T-helper 1 cell (primary cell): ENCODE results near the gene DCUN1D2.
"Not testable (repeated sequence)": the region's sequence is repeated elsewhere in the genome, so short reads cannot be mapped to it uniquely, and the experiment has no call there.

Source experiments
- DNase-seq, 5 donors: peaks; one replicate each; pipeline ENCODE4 v3.0.0-alpha.2; 2012 to 2020

The DCUN1D2 gene

GRCh38 chr13:113445791-113446487 lies 44.6 kb downstream of the DCUN1D2 start:
- DNase-seq, result no peak

DNA sequence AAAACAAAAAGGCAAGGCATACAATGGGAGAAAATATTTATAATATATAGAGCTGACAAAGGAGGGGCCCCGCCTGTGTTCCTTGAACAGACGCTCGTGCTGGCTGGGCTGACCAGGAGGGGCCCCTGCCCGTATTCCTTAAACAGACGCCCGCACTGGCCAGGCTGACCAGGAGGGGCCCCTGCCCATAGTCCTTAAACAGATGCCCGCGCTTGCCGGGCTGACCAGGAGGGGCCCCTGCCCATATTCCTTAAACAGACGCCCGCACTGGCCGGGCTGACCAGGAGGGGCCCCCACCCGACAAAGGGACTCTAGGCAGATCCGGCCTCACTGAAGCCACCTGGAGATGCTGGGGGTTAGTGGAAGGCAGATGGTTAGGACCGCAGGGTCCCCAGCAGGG lies 46.5 kb downstream of the DCUN1D2 start:
- no peak for DNase-seq

DNA sequence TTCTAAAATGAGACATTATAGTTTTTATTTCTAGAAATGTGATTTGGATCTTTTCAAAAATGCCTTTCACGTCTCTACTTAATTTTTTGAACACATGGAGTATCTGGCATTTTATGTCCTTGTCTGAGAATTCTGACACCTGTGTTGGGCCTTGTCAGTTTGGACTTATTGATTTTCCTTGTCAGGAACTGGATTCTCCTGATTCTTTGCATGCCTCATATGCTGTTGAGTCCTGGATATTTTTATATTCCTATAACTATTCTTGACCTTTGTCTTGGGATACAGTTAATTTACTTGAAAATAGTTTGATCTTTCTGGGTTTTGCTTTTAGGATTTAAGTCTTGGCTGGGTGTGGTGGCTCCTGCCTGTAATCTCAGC lies 47.5 kb downstream of the DCUN1D2 start:
- no peak for DNase-seq

DNA sequence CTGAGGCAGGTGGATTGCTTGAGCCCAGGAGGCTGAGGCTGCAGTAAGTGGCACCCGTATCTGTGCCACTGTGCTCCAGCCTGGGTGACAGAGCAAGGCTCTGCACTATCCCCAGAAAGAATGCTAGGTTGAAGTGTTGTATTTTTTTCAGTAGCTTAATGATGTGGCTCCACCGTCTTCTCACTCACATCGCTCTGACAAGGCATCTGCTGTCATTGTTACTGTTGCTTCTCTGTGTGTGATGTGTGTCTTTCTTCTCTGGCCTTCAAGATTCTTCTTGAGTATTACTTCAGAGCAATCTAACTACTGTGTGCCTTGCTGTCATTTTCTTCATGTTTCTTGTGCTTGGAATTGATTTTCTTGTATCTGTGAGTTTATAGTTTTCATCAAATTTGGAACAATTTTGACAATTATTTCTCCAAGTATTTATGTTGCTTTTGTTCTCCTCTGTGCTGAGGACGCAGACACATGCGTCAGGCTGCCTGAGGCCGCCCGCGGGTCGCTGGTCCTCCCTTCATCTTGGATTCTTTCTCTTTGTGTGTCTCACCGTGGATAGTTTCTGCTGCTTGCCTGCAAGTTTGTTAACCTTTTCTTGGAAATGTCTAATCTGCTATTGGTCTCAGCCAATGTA lies 48.0 kb downstream of the DCUN1D2 start:
- DNase-seq, result no peak

DNA sequence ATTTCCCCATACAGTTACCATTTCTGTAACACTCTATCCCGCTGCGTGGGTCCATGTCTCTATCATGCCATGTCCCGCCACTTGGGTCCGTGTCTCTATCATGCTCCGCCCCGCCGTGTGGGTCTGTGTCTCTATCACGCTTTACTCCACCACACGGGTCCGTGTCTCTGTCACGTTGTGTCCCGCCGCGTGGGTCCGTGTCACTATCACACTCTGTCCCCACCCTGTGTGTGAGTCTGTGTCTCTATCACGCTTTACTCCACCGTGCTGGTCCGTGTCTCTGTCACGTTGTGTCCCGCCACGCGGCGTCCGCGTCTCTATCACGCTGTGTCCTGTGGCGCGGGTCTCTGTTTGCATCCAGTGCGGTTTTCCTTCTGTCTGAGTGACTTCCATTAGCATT lies 48.9 kb downstream of the DCUN1D2 start:
- DNase-seq, result no peak

- no peak for DNase-seq
Observed at GRCh38 chr13:113437408-113438010, 53.0 kb downstream of the DCUN1D2 start.

DNA sequence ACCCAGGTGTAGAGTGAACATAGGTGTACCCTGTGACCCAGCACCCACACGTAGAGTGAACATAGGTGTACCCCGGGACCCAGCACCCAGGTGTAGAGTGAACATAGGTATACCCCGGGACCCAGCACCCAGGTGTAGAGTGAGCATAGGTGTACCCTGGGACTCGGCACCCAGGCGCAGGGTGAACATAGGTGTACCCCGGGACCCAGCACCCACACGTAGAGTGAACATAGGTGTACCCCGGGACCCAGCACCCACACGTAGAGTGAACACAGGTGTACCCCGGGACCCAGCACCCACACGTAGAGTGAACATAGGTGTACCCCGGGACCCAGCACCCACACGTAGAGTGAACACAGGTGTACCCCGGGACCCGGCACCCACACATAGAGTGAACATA lies 53.6 kb downstream of the DCUN1D2 start:
- DNase-seq, result not testable (repeated sequence)

GRCh38 chr13:113435907-113436306 lies 54.6 kb downstream of the DCUN1D2 start:
- not testable (repeated sequence) for DNase-seq

DNA sequence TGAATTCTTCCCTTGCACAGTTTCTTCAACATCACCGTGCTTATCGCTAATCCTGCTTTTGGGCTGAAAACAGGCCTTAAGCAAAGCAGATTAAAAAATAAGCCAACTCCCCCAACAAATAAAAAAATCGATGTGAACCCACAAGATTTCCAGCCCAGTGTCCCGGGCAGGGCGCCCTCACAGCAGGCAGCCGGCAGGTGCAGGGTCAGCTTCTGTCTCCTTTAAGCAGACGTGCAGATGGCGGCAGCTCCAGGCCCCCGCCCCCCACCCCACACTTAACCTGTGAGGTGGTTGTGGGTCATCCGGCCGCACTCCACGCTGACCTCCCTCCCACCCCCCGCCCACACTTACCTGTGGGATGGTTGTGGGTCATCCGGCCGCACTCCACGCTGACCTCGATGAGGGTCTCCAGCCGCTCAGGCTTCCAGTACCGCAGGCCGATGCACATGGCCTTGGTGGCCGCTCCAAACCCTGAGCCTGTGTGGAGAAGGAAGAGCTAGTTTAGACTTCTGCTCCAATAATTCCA lies 57.1 kb downstream of the DCUN1D2 start:
- no peak for DNase-seq

DNA sequence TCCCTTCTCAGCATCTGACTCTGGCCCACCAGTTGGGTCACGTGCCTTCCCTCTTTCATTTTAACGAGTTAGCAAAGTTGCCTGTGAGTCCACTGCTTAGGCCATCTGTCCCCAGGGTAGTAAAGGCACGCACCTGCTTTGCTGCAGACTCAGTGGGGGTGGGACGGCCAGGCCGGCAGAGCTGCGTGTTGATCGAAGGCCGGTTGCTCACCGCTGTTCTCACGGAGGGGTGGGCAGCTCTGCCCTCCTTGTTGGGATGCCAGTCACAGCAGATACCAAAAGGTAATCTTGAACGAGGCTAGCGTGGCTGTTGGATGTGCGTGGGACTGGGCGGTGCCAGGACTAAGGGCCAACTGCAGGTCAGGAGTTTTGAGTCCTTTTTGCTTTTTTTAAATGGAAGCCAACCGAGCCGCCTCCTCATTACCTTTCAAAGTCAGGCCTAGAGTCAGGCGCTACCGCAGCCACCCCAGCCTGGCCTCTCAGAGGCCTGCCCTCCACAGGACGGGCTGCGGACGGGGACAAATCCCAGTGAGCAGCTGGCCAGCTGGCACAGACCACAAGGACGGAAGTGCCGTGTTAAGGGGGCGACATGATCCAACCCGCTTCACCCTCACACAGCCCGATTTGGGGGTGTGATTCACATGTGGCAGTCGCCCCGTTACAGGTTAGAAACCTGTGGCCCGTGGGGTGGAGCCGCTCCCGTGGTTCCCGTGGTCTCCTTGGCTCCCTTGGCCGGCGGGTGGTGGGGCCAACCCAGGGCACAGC lies 57.8 kb downstream of the DCUN1D2 start:
- DNase-seq, result no peak

- DNase-seq, result no peak
Observed at GRCh38 chr13:113431171-113431570, 59.3 kb downstream of the DCUN1D2 start.

DNA sequence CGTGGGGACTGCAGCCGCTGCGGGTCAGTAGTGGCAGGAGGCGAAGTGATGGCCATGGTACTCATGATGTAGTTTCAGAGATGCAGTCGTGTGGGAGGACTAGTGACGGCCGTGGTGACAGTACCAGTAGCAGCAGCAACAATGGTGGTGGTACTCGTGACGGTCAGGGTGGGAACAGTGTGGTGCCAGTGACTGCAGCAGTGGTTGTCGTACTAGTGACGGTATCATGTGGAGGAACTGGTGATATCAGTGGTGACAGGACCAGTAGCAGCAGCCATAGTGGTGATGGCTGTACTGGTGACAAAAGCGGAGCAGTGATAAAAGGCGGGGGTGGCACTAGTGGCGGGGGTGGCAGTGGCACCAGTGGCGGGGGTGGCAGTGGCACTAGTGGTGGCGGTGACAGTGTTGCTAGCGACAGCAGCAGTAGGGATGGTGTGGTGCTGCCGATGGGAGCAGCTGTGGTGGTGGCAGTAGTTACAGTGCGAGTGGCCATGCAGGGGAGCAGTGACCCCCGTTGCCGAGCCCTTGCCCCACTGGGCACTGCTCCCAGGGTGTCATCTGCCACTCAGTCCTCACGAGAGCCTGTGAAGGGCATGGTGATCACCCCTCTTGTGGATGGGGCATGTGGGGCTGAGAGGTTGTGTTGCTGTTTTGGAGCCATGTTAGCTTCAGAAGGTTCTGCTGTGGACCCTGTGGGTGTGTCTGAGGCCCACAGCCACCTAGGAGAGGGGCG lies 60.0 kb downstream of the DCUN1D2 start:
- DNase-seq, result no peak

GRCh38 chr13:113429608-113429985 lies 60.9 kb downstream of the DCUN1D2 start:
- no peak for DNase-seq

GRCh38 chr13:113428871-113429607 lies 61.5 kb downstream of the DCUN1D2 start:
- DNase-seq, result no peak

- DNase-seq, result no peak
Observed at GRCh38 chr13:113428469-113428865, 62.0 kb downstream of the DCUN1D2 start.

DNA sequence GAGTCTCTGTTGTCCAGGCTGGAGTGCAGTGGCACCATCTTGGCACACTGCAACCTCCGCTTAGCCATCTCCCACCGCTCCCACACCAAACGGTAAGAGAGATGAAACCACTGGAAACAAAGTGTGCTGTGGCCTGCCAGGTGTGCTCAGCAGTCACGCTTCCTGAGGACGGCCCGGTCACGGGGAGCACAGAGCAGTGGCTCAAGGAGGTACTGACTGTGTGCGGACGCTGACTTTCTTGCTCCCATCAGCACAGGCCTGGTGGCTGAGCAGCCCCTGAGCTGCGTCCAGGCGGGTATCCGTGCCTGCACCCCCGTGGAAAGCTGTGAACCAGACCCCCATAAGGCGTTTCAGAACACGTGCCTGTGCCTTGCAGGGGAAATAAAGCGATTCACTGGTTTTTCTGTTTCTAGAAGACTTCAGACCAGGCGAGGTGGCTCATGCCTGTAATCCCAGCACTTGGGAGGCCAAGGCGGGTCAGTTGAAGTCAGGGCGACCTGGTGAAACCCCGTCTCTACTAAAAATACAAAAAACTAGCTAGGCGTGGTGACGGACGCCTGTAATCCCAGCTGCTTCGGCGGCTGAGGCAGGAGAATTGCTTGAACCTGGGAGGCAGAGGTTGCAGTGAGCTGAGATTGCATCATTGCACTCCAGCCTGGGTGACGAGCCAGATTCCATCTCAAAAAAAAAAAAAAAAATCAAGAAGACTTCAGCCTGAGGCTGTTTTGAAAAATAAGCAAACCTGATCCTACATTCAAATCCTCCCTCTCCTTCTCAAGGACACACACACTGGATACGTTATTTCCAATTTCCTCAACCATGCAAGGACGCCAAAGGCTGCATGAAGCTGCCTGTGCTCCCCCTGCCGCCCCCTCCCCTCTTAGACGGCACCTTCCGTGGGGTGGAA lies 62.7 kb downstream of the DCUN1D2 start:
- DNase-seq, result no peak

GRCh38 chr13:113426591-113426986 lies 63.9 kb downstream of the DCUN1D2 start:
- DNase-seq, result no peak

DNA sequence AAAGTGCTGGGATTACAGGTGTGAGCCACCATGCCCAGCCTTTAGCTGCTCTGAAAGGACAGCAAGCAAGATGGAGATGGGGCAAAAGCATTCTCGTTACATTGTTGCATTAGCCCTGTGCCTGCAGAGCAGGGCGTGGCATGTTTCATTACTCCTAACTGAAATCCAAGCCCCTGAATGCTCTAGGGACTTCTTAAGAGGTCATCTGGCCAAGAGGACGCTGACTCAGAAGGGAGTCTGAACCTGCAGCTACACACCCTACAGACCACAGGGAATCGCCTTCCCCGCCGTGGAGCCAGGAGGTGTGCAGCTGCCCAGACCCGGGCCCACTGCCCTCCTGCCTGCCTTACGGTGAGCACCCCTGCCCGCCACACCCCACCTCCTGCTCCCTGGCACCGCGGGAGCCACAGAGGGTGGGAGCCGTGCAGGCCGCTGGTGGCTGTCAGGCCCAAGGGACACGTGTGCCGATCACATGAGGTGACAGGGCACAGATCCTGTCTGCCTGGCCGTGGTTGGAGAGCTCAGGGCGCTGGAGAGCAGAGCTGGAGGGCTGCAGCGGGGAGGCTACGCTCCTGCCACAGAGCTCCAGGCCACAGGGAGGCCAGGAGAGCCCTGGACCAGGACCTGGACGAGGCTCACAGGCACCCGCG lies 64.4 kb downstream of the DCUN1D2 start:
- DNase-seq, result no peak

DNA sequence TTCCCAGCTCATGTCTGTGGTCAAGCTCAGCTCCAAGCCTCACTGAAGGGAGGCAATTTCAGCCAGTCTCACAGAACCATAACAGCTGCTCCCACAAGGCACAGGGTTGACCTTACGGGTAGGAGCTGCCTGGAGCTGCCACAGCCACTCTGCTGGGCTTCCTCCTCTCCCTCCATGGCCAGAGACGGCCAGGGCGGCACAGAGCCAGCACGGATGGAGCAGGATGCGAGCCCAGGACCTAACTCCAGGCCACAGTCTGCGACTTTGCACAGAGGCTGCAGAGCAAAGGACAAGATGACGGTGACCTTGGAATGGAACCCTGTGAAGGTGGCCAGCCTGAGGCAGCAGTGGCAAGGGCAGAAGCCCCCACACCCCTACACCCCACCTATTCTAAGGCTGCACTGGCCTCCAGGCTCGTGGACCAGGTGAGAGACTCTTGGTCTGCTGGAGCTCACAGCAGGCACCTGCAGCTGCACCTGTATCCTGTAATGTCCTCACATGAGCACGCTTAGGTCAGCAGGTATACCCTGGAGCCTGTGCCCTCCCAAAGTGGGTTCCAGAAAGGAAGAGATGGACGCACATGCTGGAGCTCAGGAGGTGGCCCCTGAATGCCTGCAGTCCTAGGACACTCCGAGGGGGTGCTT lies 66.9 kb downstream of the DCUN1D2 start:
- DNase-seq, result no peak
